ENCODE measurements around the gene ZNF518B. TPM values are rescaled to one million over a fixed set of nuclear protein-coding genes. Genes with fewer than 3 reads are reported as not detected.

ZNF518B gene
- total RNA-seq, 4 donors from 2014 or later: 15.7 to 21.9 (median 20.9) TPM

DNA sequence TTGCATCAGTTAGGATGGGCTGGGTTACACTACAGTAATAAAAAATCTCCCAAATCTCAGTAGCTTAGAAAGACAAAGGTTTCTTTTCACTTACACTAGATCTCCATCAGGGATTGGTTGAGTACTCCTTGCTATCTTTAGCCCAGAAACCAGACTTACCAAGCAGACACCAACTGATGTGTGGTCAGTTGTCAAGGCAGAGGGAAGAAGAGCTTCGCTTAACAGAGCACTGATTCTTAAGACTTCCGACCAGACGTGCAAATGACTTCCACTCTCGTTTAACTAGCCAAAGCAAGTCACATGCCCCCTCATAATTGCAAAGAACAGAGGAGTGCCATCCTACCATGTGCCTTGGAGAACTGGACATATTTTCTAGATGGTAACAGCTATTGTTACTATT is 5.7 kb upstream of the ZNF518B start:
- Histone ChIP-seq H3K27ac (no peak overlapping the region), H3K9me3 (no peaks in the 10 kb centered on the region), H3K4me1 (peaks cover 12% of the 10 kb centered on the region), H3K4me3 (no peak overlapping the region), H3K36me3 (no peaks in the 10 kb centered on the region), H3K27me3 (peaks cover 34% of the 10 kb centered on the region)
- TF ChIP-seq, protein P1, sequence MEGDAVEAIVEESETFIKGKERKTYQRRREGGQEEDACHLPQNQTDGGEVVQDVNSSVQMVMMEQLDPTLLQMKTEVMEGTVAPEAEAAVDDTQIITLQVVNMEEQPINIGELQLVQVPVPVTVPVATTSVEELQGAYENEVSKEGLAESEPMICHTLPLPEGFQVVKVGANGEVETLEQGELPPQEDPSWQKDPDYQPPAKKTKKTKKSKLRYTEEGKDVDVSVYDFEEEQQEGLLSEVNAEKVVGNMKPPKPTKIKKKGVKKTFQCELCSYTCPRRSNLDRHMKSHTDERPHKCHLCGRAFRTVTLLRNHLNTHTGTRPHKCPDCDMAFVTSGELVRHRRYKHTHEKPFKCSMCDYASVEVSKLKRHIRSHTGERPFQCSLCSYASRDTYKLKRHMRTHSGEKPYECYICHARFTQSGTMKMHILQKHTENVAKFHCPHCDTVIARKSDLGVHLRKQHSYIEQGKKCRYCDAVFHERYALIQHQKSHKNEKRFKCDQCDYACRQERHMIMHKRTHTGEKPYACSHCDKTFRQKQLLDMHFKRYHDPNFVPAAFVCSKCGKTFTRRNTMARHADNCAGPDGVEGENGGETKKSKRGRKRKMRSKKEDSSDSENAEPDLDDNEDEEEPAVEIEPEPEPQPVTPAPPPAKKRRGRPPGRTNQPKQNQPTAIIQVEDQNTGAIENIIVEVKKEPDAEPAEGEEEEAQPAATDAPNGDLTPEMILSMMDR (IDR thresholded peaks at IDR 0.05): no peak
- TF ChIP-seq POLR2AphosphoS5 (IDR thresholded peaks at IDR 0.05) (no peak), POLR2A (IDR thresholded peaks at IDR 0.05) (no peak), EP300 (IDR thresholded peaks at IDR 0.05) (no peak)
- 92% methylated on average over 4 of the region's 4 CpGs for WGBS
- no peak for DNase-seq (ENCODE audit: low spot score in 2 of 2)

DNA sequence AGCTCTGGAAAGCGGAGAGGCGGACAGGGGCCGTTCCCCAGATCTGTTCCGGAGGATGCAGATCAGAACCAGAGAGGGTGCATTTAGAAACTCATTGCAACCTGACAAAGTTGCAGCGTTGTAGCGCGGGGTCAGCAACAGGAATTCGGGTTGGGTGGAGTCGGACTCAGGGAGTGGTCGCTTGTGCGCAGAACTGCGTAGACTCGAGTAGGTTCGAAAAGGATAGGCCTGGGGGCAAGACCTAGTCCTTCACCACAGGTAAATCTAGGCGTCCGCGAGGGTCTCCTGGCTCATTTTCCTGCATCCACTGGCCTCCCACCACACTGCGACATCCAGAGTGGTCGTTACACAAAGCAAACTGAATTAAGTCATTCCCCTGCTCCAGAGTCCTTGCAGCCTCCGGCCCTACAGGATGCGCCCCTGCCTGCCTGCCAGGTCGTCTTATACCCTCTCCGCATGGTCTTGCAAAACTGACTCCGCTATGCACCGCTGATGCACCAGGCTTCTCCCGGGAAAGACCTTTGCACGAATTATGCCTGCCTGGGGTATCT is 4.7 kb upstream of the ZNF518B start:
- DNase-seq (ENCODE audit: low spot score in 2 of 2): no peak
- 54% methylated on average over 23 of the region's 27 CpGs for WGBS
- no peak for TF ChIP-seq EP300 (IDR thresholded peaks at IDR 0.05)
- no peaks in the 10 kb centered on the region for H3K9me3 ChIP-seq
- no peak overlapping the region for H3K27ac ChIP-seq
- H3K27me3 ChIP-seq: peaks cover 34% of the 10 kb centered on the region
- H3K36me3 ChIP-seq: no peaks in the 10 kb centered on the region
- H3K4me3 ChIP-seq: peak overlapping the region; percentile 44
- peaks cover 18% of the 10 kb centered on the region for H3K4me1 ChIP-seq

DNA sequence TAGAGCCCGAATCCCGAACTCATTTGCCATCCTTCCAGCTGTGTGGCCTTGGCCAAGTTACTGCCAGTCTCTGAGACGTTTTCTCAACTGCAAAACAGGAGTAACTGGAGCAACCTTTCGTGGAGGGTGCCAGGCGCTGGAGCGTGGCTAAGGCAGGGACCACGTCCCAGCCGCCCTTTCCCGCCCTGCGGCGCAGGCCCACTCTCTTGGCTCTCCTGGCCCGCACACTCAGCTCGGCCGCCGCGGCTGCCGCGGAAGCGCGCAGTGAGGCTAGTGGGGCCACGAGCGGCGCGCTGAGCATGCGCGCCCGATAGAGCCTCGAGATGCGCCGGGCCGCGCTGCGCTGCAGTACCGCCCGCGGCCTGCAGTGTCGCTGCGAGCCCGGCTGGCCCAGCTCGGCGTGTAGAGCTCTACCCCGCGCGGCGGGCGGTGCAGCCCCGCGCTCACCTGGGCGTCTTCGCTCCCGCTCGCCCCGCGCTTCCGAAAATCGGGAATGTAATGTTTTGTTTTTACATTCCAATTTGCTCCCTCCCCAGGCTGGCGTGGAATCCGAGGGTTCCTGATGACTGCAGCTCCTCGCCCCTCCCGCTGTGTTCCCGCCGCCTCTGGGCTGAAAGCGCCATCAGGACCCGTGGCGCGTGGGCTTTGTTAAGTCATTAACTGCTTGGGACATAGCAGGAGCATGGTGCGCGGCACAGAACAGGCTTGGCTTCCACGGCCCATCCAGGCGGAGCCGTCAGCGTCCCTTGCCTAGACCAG is 4.0 kb upstream of the ZNF518B start:
- H3K4me1 ChIP-seq: peaks cover 25% of the 10 kb centered on the region
- no peak overlapping the region for H3K27ac ChIP-seq
- H3K27me3 ChIP-seq: peaks cover 34% of the 10 kb centered on the region
- H3K9me3 ChIP-seq: no peaks in the 10 kb centered on the region
- 15% methylated on average over 36 of the region's 72 CpGs for WGBS
- TF ChIP-seq POLR2A (IDR thresholded peaks at IDR 0.05): no peak
- TF ChIP-seq, protein P1 (IDR thresholded peaks at IDR 0.05): peak; percentile 62 to 100
- TF ChIP-seq POLR2AphosphoS5 (IDR thresholded peaks at IDR 0.05): no peak
- peak overlapping the region; percentile 44 for H3K4me3 ChIP-seq
- DNase-seq (ENCODE audit: low spot score in 2 of 2): no peak
- no peaks in the 10 kb centered on the region for H3K36me3 ChIP-seq

DNA sequence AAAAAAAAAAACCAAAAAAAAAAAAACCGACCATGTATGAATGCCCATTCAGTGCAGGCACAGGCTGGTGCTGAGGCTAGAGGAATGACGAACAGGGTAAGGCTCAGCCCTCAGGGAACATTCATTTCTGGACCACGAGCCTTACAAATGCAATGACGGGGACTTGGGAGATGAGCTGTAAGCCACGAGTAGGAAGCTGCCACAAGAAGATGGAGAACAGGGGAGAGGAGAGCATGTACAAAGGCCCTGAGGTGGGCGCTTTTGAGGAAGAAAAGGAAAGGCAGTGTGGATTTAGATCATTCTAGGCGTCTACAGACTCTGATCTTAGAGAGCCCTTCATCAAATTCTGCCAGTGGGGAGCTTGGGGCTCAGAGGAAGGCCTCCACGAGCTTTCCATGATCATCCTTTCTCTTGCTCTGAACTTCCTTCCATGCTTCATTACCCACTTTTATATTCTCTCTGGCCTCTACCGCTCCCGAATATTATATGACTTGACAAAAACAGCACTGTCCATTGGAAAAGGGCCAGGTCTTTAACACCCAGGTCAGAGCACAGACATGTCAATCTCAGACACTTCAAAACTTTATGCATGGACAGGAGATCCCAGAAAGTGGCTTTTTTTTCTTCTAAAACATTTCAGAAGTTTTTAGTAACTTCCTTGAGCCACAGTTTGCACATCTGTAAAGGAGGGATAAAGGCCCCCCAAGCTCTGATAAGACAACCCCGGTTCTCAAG is 3.3 kb upstream of the ZNF518B start:
- WGBS: 83% methylated on average over 11 of the region's 11 CpGs
- peaks cover 29% of the 10 kb centered on the region for H3K27me3 ChIP-seq
- H3K4me1 ChIP-seq: peaks cover 26% of the 10 kb centered on the region
- H3K27ac ChIP-seq: no peak overlapping the region
- TF ChIP-seq POLR2AphosphoS5 (IDR thresholded peaks at IDR 0.05) (no peak), EP300 (IDR thresholded peaks at IDR 0.05) (no peak), POLR2A (IDR thresholded peaks at IDR 0.05) (no peak)
- TF ChIP-seq, protein P1 (IDR thresholded peaks at IDR 0.05): no peak
- no peak overlapping the region for H3K4me3 ChIP-seq
- H3K36me3 ChIP-seq: no peaks in the 10 kb centered on the region
- no peaks in the 10 kb centered on the region for H3K9me3 ChIP-seq
- DNase-seq (ENCODE audit: low spot score in 2 of 2): no peak

DNA sequence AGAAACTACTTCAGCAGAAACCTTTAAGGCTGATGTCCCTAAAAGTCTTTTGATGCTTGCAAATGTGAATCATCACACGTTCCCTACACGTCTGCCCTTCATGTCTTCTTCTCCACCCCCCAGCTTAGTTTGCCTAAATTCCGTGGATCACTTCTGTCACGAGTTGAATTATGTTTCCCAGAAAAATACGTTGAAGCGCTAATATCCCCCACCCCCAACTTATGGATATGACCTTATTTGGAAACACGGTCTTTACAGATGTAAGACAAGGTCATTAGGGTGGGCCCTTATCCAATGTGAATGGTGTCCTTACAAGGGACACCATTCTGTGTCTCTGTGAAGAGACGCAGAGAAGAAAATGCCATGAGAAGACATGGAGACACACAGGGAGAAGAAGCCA is 2.1 kb upstream of the ZNF518B start:
- Histone ChIP-seq H3K9me3 (no peaks in the 10 kb centered on the region), H3K27ac (no peak overlapping the region), H3K36me3 (peaks cover 2% of the 10 kb centered on the region), H3K27me3 (peaks cover 28% of the 10 kb centered on the region), H3K4me3 (no peak overlapping the region), H3K4me1 (peaks cover 26% of the 10 kb centered on the region)
- no peak for DNase-seq (ENCODE audit: low spot score in 2 of 2)
- 93% methylated on average over 8 of the region's 8 CpGs for WGBS
- TF ChIP-seq POLR2AphosphoS5 (IDR thresholded peaks at IDR 0.05) (no peak), EP300 (IDR thresholded peaks at IDR 0.05) (no peak), POLR2A (IDR thresholded peaks at IDR 0.05) (no peak)
- TF ChIP-seq, protein P1 (IDR thresholded peaks at IDR 0.05): no peak
